HG02588 (cell line): ENCODE results near the gene ZNF417.
"Not testable (repeated sequence)": the region's sequence is repeated elsewhere in the genome, so short reads cannot be mapped to it uniquely, and the experiment has no call there.

Source experiments
- ATAC-seq: cut with Tn5 transposase; IDR thresholded peaks from one replicate; pipeline ENCODE4 v1.9.1; 2021; ENCODE audit warnings: mild to moderate bottlenecking, moderate library complexity; ENCODE audit not compliant: unreplicated experiment

Gene ZNF417

GRCh38 chr19:57916168-57916995 lies at the start of gene ZNF417:
ZNF417 (minus strand) TSS chr19:57916592; CDS start chr19:57916411, 181 bp downstream.
- peak; percentile 95 for ATAC-seq

- ATAC-seq, result no peak
Measured at GRCh38 chr19:57964761-57965160, 48.4 kb upstream of the ZNF417 start.

DNA sequence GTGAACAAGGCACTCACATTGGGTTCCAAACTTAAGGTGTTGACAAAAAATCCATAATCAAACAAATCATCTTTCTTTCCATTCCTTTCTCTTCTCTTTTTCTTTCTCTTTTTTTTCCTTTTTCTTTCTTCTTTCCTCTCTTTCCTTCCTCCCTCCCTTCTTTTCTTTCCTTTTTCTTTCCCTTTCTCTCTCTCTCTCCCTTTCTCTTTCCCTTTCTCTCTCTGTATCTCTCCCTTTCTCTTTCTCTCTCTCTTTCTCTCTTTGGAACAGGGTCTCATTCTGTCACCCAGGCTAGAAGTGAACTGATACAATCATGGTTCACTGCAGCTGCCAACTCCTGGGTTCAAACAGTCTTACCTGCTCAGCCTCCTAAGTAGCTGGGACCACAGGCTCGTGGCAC lies 45.4 kb upstream of the ZNF417 start:
- ATAC-seq, result no peak

DNA sequence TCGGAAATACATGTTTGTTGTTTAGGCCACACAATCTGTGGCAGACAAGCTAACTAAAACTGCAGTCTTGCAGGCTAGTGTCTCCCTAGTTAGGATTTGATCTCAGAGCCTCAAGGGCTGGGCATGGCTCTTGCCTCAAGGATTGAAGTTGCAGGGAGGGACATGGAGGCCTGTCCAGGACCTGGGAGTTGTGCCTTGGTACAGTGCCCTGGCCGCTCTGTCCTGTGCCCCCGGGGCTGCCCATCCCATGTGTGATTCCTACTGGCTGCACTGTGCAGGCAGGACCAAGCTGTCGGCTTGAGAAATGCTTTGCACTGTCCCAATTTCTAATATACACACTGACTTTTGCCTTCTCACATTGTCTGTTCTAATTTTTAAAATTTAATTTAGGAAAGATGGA lies 38.6 kb upstream of the ZNF417 start:
- ATAC-seq, result no peak

DNA sequence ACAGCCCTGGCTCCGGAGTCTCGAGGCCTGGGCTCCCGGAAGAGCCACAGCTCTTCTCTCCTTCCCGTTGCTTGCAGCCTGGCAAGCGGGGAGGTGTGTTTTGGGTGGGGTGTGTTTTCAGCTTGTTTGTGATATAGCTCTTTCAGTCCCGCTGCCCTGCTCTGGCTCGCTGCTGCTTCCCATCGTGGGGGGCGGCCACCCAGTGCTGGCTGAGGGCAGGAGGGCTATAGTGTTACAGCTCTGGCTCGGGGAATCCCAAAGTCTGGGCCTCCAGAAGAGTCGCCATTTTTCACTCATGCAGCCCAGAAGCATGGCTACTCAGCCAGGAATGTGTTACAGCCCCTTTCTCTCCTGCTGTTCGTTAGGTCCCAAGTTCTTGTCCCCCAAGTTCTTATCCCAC lies 33.3 kb upstream of the ZNF417 start:
- no peak for ATAC-seq

DNA sequence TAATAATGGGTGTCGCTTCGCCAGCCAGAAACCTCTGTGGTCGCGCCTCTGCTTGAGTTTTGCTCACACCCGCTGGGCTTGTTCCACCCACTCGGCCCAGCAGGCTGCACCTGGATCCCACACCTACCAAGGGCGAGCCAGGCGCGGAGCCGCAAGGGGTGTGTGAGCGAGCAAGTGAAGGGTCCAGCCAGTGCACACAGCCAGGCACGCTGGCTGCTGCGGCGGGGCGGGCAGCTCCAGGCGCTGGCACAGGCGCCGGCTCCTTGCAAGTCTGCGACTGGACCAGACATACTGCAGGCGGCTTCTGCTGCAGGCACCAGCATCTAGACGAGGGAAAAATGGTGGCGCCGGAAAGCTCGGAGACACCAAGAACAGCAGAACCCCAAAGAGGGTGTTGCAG lies 32.9 kb upstream of the ZNF417 start:
- no peak for ATAC-seq

DNA sequence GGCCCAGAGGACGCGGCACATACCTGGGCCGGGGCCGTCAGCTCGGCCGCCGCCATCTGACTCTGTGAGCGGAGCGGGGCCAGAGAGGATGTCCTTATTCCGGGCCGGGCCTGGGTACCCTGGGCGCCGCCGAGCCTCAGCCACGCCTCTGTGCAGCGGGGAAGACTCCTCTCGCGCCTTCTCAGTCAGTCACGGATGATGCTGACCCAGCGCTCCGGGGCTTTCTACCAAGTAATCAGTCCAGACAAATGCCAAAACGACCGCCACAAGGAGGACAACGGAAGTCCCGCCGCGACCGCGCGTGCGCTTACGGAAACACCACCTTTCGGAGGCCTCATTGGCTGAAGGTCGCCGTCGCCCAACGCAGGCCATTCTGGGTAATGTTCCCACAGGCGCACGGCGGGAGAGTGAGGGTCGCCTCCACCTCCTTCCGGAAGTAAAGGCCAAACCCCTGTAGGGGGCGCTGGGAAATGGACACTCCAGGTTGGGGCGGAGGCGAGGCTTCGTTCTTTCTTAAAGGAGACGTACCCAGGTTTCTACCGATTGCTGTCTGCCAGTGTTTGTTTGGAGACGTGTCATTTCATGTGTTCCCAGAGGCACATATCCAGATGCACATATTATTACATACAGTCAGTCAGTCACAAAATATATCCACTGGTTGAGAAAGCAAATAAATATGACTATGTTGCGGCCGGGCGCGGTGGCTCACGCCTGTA lies 31.2 kb upstream of the ZNF417 start, which contains the start of gene ZNF256:
Gene ZNF256 (minus strand): TSS at position 288 of the 716 bp plus-strand sequence. CDS start 232 bp downstream, at position 56.
- ATAC-seq, result peak; percentile 81

GRCh38 chr19:57947088-57947418 lies 30.7 kb upstream of the ZNF417 start:
- peak; percentile 8 for ATAC-seq

- no peak for ATAC-seq
Measured at GRCh38 chr19:57946316-57946715, 29.9 kb upstream of the ZNF417 start.

- ATAC-seq, result no peak
Measured at GRCh38 chr19:57941593-57941992, 25.2 kb upstream of the ZNF417 start.

GRCh38 chr19:57935731-57936130 lies 19.3 kb upstream of the ZNF417 start:
- no peak for ATAC-seq

GRCh38 chr19:57934820-57935665 lies 18.7 kb upstream of the ZNF417 start, which contains the start of gene ZNF418:
ZNF418 (minus strand) TSS chr19:57935402; CDS start chr19:57933822, 1,580 bp downstream.
- ATAC-seq, result no peak

- ATAC-seq, result no peak
Measured at GRCh38 chr19:57927587-57927986, 11.2 kb upstream of the ZNF417 start.

DNA sequence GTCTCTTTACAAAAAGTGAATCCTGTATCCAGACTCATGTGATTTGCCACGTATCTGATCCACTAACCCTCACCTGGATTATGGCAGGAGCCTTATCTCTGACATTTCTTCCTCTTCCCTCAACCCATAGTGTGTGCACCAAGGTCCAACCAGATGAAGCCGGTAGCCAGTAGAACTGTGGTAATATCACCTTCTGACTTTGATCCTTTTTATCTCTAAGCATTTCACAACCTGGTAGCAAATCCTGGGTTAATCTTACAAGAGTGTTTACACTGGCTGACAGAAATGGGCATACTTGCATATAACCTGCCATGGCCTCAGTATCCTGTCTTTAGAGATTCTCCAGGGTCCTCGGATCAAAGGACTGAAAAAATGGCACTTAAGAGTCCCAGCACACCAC lies 1.9 kb downstream of the ZNF417 start:
- ATAC-seq, result no peak

GRCh38 chr19:57907394-57907793 lies 9.0 kb downstream of the ZNF417 start:
- ATAC-seq, result no peak

DNA sequence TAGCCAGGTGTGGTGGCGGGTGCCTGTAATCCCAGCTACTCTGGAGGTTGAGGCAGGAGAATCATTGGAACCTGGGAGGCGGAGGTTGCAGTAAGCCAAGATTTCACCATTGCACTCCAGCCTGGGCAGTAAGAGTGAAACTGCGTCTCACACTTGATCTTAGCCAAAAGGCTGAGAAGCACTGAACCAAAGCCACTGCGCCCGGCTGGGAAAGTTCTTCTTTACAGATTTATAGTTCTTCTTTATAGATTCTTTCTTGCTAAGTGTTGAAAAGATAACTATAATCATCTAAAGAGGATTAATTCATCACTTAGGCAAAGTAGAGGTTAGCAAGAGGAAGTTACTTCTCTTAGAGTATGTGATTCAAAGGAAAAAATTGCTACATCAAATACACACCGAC lies 11.1 kb downstream of the ZNF417 start:
- ATAC-seq, result no peak

- ATAC-seq, result no peak
Measured at GRCh38 chr19:57903618-57904184, 12.7 kb downstream of the ZNF417 start.

GRCh38 chr19:57900311-57900710 lies 16.1 kb downstream of the ZNF417 start:
- ATAC-seq, result no peak

DNA sequence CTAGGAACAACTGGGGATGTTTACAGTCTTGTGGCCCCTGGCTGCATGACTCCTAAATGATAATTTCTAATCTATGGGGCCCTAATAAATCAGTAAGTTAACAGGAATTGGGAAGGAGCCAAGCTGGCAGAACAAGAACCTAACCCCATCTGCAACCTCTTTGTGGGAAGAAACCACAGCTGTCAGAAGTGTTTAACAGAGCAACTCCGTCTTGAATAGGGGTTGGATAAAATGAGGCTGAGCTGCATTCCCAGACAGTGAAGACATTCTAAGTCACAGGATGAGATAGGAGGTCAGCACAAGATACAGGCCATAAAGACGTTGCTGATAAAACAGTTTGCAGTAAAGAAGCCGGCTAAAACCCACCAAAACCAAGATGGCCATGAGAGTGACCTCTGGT lies 25.7 kb downstream of the ZNF417 start:
- ATAC-seq, result not testable (repeated sequence)

DNA sequence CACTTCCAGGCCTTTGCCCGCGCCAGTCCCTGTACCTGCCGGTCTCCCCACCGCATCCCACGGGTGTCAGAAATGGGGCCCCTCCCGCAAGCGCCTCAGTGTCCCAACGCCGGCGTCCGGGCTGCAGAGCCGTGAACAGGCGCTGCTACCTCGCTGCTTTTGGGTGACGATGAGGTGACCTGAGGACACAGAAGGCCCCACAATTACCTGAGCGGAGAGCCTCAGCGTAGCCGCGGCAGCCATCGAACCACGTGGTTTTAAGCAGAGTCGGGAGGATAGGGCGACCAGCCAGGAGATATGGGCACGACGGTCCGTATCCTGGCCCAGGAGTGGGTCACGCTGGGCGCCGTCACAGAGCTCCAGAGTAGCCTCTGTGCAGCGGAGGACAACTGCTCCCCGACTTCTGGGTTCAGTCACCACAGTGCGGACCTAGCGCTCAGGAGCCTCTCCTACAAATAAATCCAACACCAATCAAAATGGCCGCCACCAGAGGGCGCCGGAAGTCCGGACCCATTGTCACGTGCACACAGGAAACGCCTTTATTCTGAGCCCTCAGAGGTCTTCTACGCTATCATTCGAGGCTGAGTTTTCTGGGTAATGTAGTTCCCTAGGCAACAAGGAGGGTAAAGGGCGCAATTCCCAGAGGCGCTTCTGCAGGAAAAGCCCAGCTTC lies 27.7 kb downstream of the ZNF417 start, which contains the start of gene ZNF814:
Gene ZNF814 (minus strand): TSS at position 478 of the 672 bp plus-strand sequence. CDS start 235 bp downstream, at position 243.
- ATAC-seq, result no peak
